K562 (cell line): ENCODE data around the gene FARP2. TPM values are rescaled to one million over a fixed set of nuclear protein-coding genes. Genes with fewer than 3 reads are reported as not detected.

ENCODE experiments used
- KLF13 ChIP-seq: fragments of 450-650 bp; IDR thresholded peaks from 2 replicates; pipeline ENCODE4 v1.6.1; 2016; ENCODE audit warnings: missing genetic modification characterization, low read depth, mild to moderate bottlenecking, missing compliant biosample characterization, moderate library complexity, borderline replicate concordance
- KLF16 ChIP-seq: IDR thresholded peaks from 2 replicates; pipeline ENCODE4 v1.6.1; 2016; ENCODE audit warnings: antibody characterized with exemption
- L3MBTL2 ChIP-seq: fragments of 450-650 bp; IDR thresholded peaks from 2 replicates; pipeline ENCODE4 v1.6.1; 2016; ENCODE audit warnings: mild to moderate bottlenecking, moderate library complexity
- MBD2 ChIP-seq: sonication (generic); IDR thresholded peaks from 2 replicates; pipeline ENCODE4 v1.6.1; 2016; ENCODE audit warnings: low read depth, borderline replicate concordance
- NFE2L1 ChIP-seq: fragments of 450-650 bp; IDR thresholded peaks from 2 replicates; pipeline ENCODE4 v1.6.1; 2016; ENCODE audit warnings: missing genetic modification characterization, low read depth, mild to moderate bottlenecking, missing compliant biosample characterization, moderate library complexity, borderline replicate concordance
- NFIX ChIP-seq: fragments of 250-450 bp; sonication (Bioruptor Pico); IDR thresholded peaks from 2 replicates; pipeline ENCODE4 v1.4.0; 2020; ENCODE audit warnings: low read depth, mild to moderate bottlenecking, moderate library complexity
- PRPF4 ChIP-seq: fragments of 200-400 bp; formaldehyde crosslinking; IDR thresholded peaks from one replicate; pipeline ENCODE4 v1.6.1; 2017; ENCODE audit warnings: low read length, low read depth, mild to moderate bottlenecking; ENCODE audit not compliant: insufficient read depth, poor library complexity, severe bottlenecking
- SMARCC2 ChIP-seq: fragments of 450-650 bp; IDR thresholded peaks from 2 replicates; pipeline ENCODE4 v1.6.1; 2017; ENCODE audit warnings: antibody characterized with exemption, moderate library complexity, mild to moderate bottlenecking, low read depth
- SUPT5H ChIP-seq: fragments of 450-650 bp; IDR thresholded peaks from 2 replicates; pipeline ENCODE4 v1.6.1; 2016
- TEAD4 ChIP-seq, 2 experiments: sonication (generic) in 1 of 2; formaldehyde crosslinking in 1 of 2; IDR thresholded peaks; 2 replicates each; pipeline versions ENCODE4 v1.6.1 to v1.8.0; 2012 to 2022; ENCODE audit warnings: borderline replicate concordance in 1 of 2, inconsistent platforms in 1 of 2, low read length in 1 of 2, mild to moderate bottlenecking in 1 of 2, missing genetic modification reagents in 1 of 2
- ZNF174 ChIP-seq: fragments of 250-450 bp; sonication (Bioruptor Pico); IDR thresholded peaks from 2 replicates; pipeline ENCODE4 v1.4.0; 2020; ENCODE audit warnings: mild to moderate bottlenecking
- ZNF76 ChIP-seq: fragments of 250-450 bp; sonication (Bioruptor Pico); IDR thresholded peaks from 2 replicates; pipeline ENCODE4 v1.4.0; 2020; ENCODE audit warnings: mild to moderate bottlenecking, moderate library complexity, borderline replicate concordance
- ZNF780A ChIP-seq: fragments of 250-450 bp; sonication (Bioruptor Pico); IDR thresholded peaks from 2 replicates; pipeline ENCODE4 v1.5.0; 2021; ENCODE audit warnings: mild to moderate bottlenecking
- polyA plus RNA-seq, 8 experiments: library from polyadenylated mRNA; depleted of rRNA in 4 of 8; stranded (reverse) in 5 of 8; unstranded in 3 of 8; fragments of >200 nt; fragmentation: Nextera tagmentation in 2 of 8; fragmentation: Illumina TruSeq in 1 of 8; extraction: Ambion mirVana in 2 of 8; extraction: Trizol in 1 of 8; gene quantifications; 2 replicates each; pipeline versions ENCODE4 v1.2.1 to v1.2.3, GENCODE V29; 2011 to 2014; ENCODE audit warnings: inconsistent platforms in 1 of 8, missing spikeins in 1 of 8
- total RNA-seq, 7 experiments: library from RNA; depleted of rRNA in 6 of 7; stranded (reverse); fragments of >200 nt in 6 of 7; fragmentation: Illumina TruSeq in 2 of 7; extraction: Trizol in 2 of 7; gene quantifications; 2 replicates each; pipeline versions ENCODE4 v1.2.1 to v1.2.3, GENCODE V29; 2011 to 2021; ENCODE audit warnings: low replicate concordance in 1 of 7
- TF ChIP-seq, protein P1 (sequence below): fragments of 450-650 bp; IDR thresholded peaks from 2 replicates; pipeline ENCODE4 v1.7.1; 2018; ENCODE audit warnings: mild to moderate bottlenecking, low read depth; ENCODE audit not compliant: partially characterized antibody
- TF ChIP-seq, protein P2 (sequence below): fragments of 450-650 bp; IDR thresholded peaks from 2 replicates; pipeline ENCODE4 v1.6.1; 2016
- TF ChIP-seq, protein P3 (sequence below): sonication (generic); formaldehyde crosslinking; IDR thresholded peaks from 2 replicates; pipeline ENCODE4 v1.9.0; 2022; ENCODE audit warnings: mild to moderate bottlenecking, missing genetic modification reagents
- TF ChIP-seq, protein P4 (sequence below): fragments of 250-450 bp; sonication (Bioruptor Pico); IDR thresholded peaks from 2 replicates; pipeline ENCODE4 v1.4.0; 2020; ENCODE audit warnings: mild to moderate bottlenecking
- TF ChIP-seq, protein P5 (sequence below): sonication (generic); formaldehyde crosslinking; IDR thresholded peaks from 2 replicates; pipeline ENCODE4 v1.8.0; 2022; ENCODE audit warnings: mild to moderate bottlenecking, missing genetic modification reagents

FARP2 gene
- total and polyA plus RNA-seq, 9 of the 15 experiments (the other 6 are each of a cell fraction or from before 2014, with no cell fraction given), result 4.1 to 38.1 (median 21.1) TPM

DNA sequence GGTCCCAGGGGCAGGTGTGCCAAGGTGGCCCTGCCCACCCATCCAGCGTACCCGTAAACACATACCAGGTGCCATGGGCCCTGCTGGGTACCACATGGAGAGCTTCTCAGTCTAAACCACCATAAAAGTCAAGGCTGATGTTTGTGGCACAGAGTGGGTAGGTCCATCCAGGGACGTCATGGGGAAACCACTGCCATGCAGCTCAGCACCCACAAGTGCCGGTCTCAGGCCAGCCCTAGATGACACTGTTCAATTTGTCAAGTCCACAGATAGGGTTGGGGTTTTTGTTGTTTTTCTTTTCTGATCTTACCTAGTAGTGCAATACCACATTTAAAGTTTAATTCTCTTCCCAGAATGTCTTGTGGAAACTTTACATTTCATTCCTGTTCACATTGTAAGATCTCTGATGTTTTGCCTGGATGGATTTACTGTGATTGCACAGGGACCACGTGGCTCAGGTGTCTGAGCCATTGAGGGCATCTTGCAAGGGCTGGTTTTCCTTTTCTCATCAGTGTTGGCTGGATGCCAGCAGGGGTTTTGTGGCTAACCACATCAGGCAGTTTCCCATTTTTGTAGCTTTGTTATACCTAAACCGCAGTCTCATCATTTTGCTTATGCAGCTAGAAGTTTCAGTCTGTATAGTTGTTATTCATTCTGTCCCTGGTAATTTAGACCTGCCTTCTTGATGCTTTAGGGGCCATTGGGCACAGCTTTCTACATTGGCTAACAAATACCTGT lies 87.6 kb downstream of the FARP2 start (continued):
- TF ChIP-seq, protein P1, sequence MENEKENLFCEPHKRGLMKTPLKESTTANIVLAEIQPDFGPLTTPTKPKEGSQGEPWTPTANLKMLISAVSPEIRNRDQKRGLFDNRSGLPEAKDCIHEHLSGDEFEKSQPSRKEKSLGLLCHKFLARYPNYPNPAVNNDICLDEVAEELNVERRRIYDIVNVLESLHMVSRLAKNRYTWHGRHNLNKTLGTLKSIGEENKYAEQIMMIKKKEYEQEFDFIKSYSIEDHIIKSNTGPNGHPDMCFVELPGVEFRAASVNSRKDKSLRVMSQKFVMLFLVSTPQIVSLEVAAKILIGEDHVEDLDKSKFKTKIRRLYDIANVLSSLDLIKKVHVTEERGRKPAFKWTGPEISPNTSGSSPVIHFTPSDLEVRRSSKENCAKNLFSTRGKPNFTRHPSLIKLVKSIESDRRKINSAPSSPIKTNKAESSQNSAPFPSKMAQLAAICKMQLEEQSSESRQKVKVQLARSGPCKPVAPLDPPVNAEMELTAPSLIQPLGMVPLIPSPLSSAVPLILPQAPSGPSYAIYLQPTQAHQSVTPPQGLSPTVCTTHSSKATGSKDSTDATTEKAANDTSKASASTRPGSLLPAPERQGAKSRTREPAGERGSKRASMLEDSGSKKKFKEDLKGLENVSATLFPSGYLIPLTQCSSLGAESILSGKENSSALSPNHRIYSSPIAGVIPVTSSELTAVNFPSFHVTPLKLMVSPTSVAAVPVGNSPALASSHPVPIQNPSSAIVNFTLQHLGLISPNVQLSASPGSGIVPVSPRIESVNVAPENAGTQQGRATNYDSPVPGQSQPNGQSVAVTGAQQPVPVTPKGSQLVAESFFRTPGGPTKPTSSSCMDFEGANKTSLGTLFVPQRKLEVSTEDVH, result no peak
- TF ChIP-seq TEAD4 (IDR thresholded peaks at IDR 0.05; ENCODE audit: low read length), result peak; percentile 29; the same call in 1 of the 2 replicates
- TF ChIP-seq TEAD4 (CRISPR knock-in tag; IDR thresholded peaks at IDR 0.05; ENCODE audit: borderline replicate concordance), result no peak
- no peak for TF ChIP-seq SMARCC2
- TF ChIP-seq ZNF780A (CRISPR knock-in tag), result no peak
- peak; percentile 78 for TF ChIP-seq L3MBTL2
- no peak for TF ChIP-seq KLF16
- TF ChIP-seq, protein P2, sequence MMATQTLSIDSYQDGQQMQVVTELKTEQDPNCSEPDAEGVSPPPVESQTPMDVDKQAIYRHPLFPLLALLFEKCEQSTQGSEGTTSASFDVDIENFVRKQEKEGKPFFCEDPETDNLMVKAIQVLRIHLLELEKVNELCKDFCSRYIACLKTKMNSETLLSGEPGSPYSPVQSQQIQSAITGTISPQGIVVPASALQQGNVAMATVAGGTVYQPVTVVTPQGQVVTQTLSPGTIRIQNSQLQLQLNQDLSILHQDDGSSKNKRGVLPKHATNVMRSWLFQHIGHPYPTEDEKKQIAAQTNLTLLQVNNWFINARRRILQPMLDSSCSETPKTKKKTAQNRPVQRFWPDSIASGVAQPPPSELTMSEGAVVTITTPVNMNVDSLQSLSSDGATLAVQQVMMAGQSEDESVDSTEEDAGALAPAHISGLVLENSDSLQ, result no peak
- no peak for TF ChIP-seq ZNF174 (CRISPR knock-in tag)
- TF ChIP-seq, protein P3, sequence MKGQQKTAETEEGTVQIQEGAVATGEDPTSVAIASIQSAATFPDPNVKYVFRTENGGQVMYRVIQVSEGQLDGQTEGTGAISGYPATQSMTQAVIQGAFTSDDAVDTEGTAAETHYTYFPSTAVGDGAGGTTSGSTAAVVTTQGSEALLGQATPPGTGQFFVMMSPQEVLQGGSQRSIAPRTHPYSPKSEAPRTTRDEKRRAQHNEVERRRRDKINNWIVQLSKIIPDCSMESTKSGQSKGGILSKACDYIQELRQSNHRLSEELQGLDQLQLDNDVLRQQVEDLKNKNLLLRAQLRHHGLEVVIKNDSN, result peak; percentile 44
- peak; percentile 83 for TF ChIP-seq NFIX
- TF ChIP-seq ZNF76 (CRISPR knock-in tag), result no peak
- TF ChIP-seq, protein P4, sequence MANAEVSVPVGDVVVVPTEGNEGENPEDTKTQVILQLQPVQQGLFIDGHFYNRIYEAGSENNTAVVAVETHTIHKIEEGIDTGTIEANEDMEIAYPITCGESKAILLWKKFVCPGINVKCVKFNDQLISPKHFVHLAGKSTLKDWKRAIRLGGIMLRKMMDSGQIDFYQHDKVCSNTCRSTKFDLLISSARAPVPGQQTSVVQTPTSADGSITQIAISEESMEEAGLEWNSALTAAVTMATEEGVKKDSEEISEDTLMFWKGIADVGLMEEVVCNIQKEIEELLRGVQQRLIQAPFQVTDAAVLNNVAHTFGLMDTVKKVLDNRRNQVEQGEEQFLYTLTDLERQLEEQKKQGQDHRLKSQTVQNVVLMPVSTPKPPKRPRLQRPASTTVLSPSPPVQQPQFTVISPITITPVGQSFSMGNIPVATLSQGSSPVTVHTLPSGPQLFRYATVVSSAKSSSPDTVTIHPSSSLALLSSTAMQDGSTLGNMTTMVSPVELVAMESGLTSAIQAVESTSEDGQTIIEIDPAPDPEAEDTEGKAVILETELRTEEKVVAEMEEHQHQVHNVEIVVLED (CRISPR knock-in tag), result no peak
- TF ChIP-seq KLF13 (tag), result no peak
- TF ChIP-seq MBD2, result no peak
- TF ChIP-seq SUPT5H, result no peak
- TF ChIP-seq, protein P5, sequence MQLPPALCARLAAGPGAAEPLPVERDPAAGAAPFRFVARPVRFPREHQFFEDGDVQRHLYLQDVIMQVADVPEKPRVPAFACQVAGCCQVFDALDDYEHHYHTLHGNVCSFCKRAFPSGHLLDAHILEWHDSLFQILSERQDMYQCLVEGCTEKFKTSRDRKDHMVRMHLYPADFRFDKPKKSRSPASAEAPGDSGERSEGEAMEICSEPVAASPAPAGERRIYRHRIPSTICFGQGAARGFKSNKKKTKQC (CRISPR knock-in tag), result no peak
- TF ChIP-seq PRPF4, result no peak
- no peak for TF ChIP-seq NFE2L1 (tag)
